B cell (primary cell): ENCODE results near the gene ELAVL2. TPM values are rescaled to one million over a fixed set of nuclear protein-coding genes. Genes with fewer than 3 reads are reported as not detected.

ENCODE experiments used
- ATAC-seq: fragments of 200-7000 bp; cut with Tn5 transposase; one replicate; pipeline ENCODE4 v1.10.0; 2021; ENCODE audit warnings: low read depth, mild to moderate bottlenecking, moderate number of reproducible peaks, moderate library complexity
- CTCF ChIA-PET: fragments of 350-600 bp; sonication (Branson Sonifier 250); formaldehyde crosslinking; loops from one replicate; lab custom pipeline; 2021; ENCODE audit warnings: antibody characterized with exemption, inconsistent platforms; lab: Charles Lee
- POLR2A ChIA-PET: fragments of 350-600 bp; sonication (Branson Sonifier 250); formaldehyde crosslinking; loops from one replicate; lab custom pipeline; 2021; ENCODE audit warnings: antibody characterized with exemption; lab: Charles Lee
- DNase-seq: peaks from one replicate; pipeline ENCODE4 v3.0.0; 2013
- H2AFZ ChIP-seq: 2 replicates; pipeline ENCODE4 v1.6.1; 2012; ENCODE audit warnings: mild to moderate bottlenecking, low read depth, low read length; ENCODE audit not compliant: insufficient read depth, poor library complexity, severe bottlenecking
- H3K27ac ChIP-seq, 2 donors: 1 replicate in 1 of 2; 2 replicates in 1 of 2; pipeline ENCODE4 v1.5.1; 2012 to 2013; ENCODE audit warnings: low read length in 2 of 2, mild to moderate bottlenecking in 2 of 2, moderate library complexity in 1 of 2
- H3K27me3 ChIP-seq, 4 experiments: fragments of 200-600 bp in 1 of 4; sonication (generic) in 1 of 4; replicated peaks in 1 of 4; 1 replicate in 2 of 4; 2 replicates in 2 of 4; pipeline versions ENCODE4 v1.6.1 to v1.7.0; 2013 to 2016; ENCODE audit warnings: low read length in 3 of 4, mild to moderate bottlenecking in 2 of 4, mixed read lengths in 1 of 4, moderate library complexity in 1 of 4; ENCODE audit not compliant: insufficient read depth in 4 of 4, control insufficient read depth in 3 of 4; ENCODE audit errors: control extremely low read depth in 1 of 4
- H3K36me3 ChIP-seq, 2 experiments: replicated peaks in 1 of 2; 1 replicate in 1 of 2; 2 replicates in 1 of 2; pipeline versions ENCODE4 v1.6.1 to v1.7.1; 2013; ENCODE audit warnings: low read length in 1 of 2; ENCODE audit not compliant: insufficient read depth in 2 of 2, control insufficient read depth in 1 of 2; ENCODE audit errors: control extremely low read depth in 1 of 2, extremely low read depth in 1 of 2
- H3K4me1 ChIP-seq, 2 donors: fragments of 200-600 bp in 1 of 2; sonication (generic) in 1 of 2; 1 replicate in 1 of 2; 2 replicates in 1 of 2; pipeline versions ENCODE4 v1.5.1 to v1.6.1; 2013 to 2017; ENCODE audit warnings: low read length in 2 of 2; ENCODE audit not compliant: control insufficient read depth in 2 of 2, insufficient read depth in 2 of 2
- H3K4me2 ChIP-seq: replicated peaks from 2 replicates; pipeline ENCODE3; 2012; ENCODE audit warnings: mild to moderate bottlenecking, low read depth, low read length; ENCODE audit not compliant: poor library complexity, severe bottlenecking
- H3K4me3 ChIP-seq, 5 experiments: fragments of 200-600 bp in 1 of 5; sonication (generic) in 1 of 5; 1 replicate in 3 of 5; 2 replicates in 2 of 5; pipeline versions ENCODE4 v1.5.1 to v1.7.0; 2011 to 2016; ENCODE audit warnings: low read length in 4 of 5, mild to moderate bottlenecking in 4 of 5, low read depth in 2 of 5, control low read depth in 1 of 5, moderate library complexity in 1 of 5; ENCODE audit not compliant: insufficient read depth in 1 of 5; ENCODE audit errors: control extremely low read depth in 1 of 5, extremely low read depth in 1 of 5
- H3K79me2 ChIP-seq: fragments of 200-600 bp; sonication (generic); one replicate; pipeline ENCODE4 v1.6.0; 2016; ENCODE audit warnings: low read length; ENCODE audit not compliant: control insufficient read depth, insufficient read depth
- H3K9ac ChIP-seq: fragments of 200-600 bp; sonication (generic); 2 replicates; pipeline ENCODE4 v1.6.1; 2017; ENCODE audit warnings: mild to moderate bottlenecking, low read length, moderate library complexity
- H3K9me3 ChIP-seq, 3 donors: one replicate each; pipeline versions ENCODE4 v1.6.1 to v1.7.1; 2013; ENCODE audit warnings: low read length in 2 of 3; ENCODE audit not compliant: control insufficient read depth in 2 of 3, insufficient read depth in 1 of 3; ENCODE audit errors: control extremely low read depth in 1 of 3
- H4K20me1 ChIP-seq: 2 replicates; pipeline ENCODE4 v1.6.0; 2012; ENCODE audit warnings: mild to moderate bottlenecking, low read length; ENCODE audit not compliant: insufficient read depth, control insufficient read depth, poor library complexity, severe bottlenecking
- H3K27ac Mint-ChIP-seq: one replicate; pipeline ENCODE4 v1.8.0; 2021; ENCODE audit warnings: mixed read lengths
- H3K27me3 Mint-ChIP-seq: one replicate; pipeline ENCODE4 v1.8.0; 2021; ENCODE audit warnings: mixed read lengths
- H3K4me1 Mint-ChIP-seq: one replicate; pipeline ENCODE4 v1.8.0; 2021; ENCODE audit warnings: mixed read lengths
- H3K4me3 Mint-ChIP-seq: one replicate; pipeline ENCODE4 v1.8.0; 2021; ENCODE audit warnings: mixed read lengths
- H3K9me3 Mint-ChIP-seq: one replicate; pipeline ENCODE4 v1.8.0; 2022; ENCODE audit warnings: mixed read lengths; ENCODE audit not compliant: insufficient read depth
- EZH2 ChIP-seq: IDR thresholded peaks from 2 replicates; pipeline ENCODE4 v1.6.1; 2012; ENCODE audit warnings: borderline replicate concordance, low read depth, mild to moderate bottlenecking, moderate library complexity, low read length; ENCODE audit not compliant: insufficient read depth, poor library complexity, severe bottlenecking
- WGBS: methylation state at CpG from one replicate; pipeline ENCODE4 v1.1.5; 2013; ENCODE audit warnings: missing lambda C conversion rate; ENCODE audit not compliant: insufficient coverage; 5-methylcytosine and 5-hydroxymethylcytosine counted together
- intact Hi-C: fragments of 100-400 bp; cut with micrococcal nuclease; formaldehyde crosslinking; loops from one replicate; pipeline ENCODE4 v1.10.0; 2022
- polyA plus RNA-seq: library from polyadenylated mRNA; depleted of rRNA; stranded (reverse); fragments of >200 nt; gene quantifications from 2 replicates; pipeline ENCODE4 v1.2.3, GENCODE V29; 2012
- total RNA-seq, 2 donors: library from RNA; stranded (reverse); fragments of 120-200 nt in 1 of 2; gene quantifications; 1 replicate in 1 of 2; 2 replicates in 1 of 2; pipeline versions ENCODE4 v1.2.3 to v1.2.4, GENCODE V29; 2013 to 2022
- TF ChIP-seq, protein P1 (sequence below): fragments of 200-600 bp; IDR thresholded peaks from one replicate; pipeline ENCODE4 v1.8.0; 2022; ENCODE audit warnings: antibody characterized with exemption, mild to moderate bottlenecking

Gene ELAVL2
- total and polyA plus RNA-seq, 2 donors (not counting 1 experiment from before 2014, with no cell fraction given): not detected

DNA sequence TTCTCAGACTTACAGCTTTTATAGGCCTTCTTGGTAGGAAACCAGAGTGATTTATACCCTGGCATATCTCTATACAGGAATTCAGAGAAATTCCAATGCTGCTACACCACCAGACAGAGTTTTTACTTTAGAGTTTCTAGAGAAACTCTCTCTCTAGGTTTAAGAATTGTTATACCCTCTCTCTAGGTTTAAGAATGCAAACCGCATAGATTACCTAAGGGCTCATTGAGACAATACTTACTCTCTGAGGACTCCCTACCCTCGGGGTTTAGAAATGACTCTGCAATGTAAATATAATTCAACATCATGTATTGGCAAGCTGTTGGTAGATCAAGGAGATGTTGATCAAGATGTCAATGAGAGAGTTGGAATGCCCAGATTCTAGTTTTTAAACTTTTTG lies 15.3 kb upstream of the ELAVL2 start:
- intact Hi-C loops: no loop called here

DNA sequence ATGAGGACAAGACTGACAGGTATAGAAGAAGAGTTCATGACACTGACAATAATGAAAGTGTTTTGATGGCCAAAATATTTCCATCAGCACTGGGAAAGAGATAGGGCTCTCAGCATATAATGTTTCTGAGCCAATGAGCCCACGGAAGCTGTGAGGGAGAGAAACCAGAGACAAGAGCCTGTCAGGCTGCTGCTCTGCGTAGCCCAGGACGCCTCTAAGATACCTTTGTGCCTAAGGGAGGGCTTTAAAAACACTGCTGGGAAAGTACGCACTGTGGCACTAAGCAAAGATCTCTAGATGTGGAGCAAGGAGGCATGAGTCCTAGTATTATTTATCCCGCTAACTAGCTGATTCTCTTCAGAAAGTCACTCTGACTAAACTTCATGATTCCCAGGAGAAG lies 11.0 kb upstream of the ELAVL2 start:
- Histone ChIP-seq H3K4me1 (no peaks in the 10 kb centered on the region), H3K9ac (no peak overlapping the region), H3K4me3 (no peak overlapping the region), H3K4me2 (no peak overlapping the region), H4K20me1 (no peaks in the 10 kb centered on the region), H3K27me3 (no peaks in the 10 kb centered on the region), H3K27ac (no peak overlapping the region), H3K9me3 (no peaks in the 10 kb centered on the region), H3K36me3 (no peaks in the 10 kb centered on the region), H2AFZ (no peak overlapping the region), H3K79me2 (no peaks in the 10 kb centered on the region)
- Mint-ChIP-seq H3K4me1 (no peaks in the 10 kb centered on the region), H3K27me3 (peaks cover 1% of the 10 kb centered on the region), H3K27ac (no peak overlapping the region), H3K4me3 (no peak overlapping the region), H3K9me3 (no peaks in the 10 kb centered on the region)
- DNase-seq: no peak
- POLR2A ChIA-PET: no interaction called here
- intact Hi-C loops: no loop called here
- no peak for ATAC-seq
- WGBS: 87% methylated on average over 3 of the region's 5 CpGs
- no peak for TF ChIP-seq EZH2
- TF ChIP-seq, protein P1, sequence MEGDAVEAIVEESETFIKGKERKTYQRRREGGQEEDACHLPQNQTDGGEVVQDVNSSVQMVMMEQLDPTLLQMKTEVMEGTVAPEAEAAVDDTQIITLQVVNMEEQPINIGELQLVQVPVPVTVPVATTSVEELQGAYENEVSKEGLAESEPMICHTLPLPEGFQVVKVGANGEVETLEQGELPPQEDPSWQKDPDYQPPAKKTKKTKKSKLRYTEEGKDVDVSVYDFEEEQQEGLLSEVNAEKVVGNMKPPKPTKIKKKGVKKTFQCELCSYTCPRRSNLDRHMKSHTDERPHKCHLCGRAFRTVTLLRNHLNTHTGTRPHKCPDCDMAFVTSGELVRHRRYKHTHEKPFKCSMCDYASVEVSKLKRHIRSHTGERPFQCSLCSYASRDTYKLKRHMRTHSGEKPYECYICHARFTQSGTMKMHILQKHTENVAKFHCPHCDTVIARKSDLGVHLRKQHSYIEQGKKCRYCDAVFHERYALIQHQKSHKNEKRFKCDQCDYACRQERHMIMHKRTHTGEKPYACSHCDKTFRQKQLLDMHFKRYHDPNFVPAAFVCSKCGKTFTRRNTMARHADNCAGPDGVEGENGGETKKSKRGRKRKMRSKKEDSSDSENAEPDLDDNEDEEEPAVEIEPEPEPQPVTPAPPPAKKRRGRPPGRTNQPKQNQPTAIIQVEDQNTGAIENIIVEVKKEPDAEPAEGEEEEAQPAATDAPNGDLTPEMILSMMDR: no peak
- CTCF ChIA-PET: no interaction called here

More for the DNA sequence above, 15.3 kb upstream of the ELAVL2 start:
- TF ChIP-seq, protein P1: no peak
- TF ChIP-seq EZH2: no peak
- Histone ChIP-seq H3K27me3 (no peaks in the 10 kb centered on the region), H3K4me3 (no peak overlapping the region), H3K27ac (no peak overlapping the region), H3K4me2 (no peak overlapping the region), H3K9ac (no peak overlapping the region), H3K36me3 (no peaks in the 10 kb centered on the region), H3K9me3 (no peaks in the 10 kb centered on the region), H3K79me2 (no peaks in the 10 kb centered on the region), H2AFZ (no peak overlapping the region), H3K4me1 (no peaks in the 10 kb centered on the region), H4K20me1 (no peaks in the 10 kb centered on the region)
- no peak overlapping the region for H3K4me3 Mint-ChIP-seq
- H3K9me3 Mint-ChIP-seq: no peaks in the 10 kb centered on the region
- H3K27ac Mint-ChIP-seq: no peak overlapping the region
- H3K27me3 Mint-ChIP-seq: no peaks in the 10 kb centered on the region
- CTCF ChIA-PET: interaction anchor here (0.6 kb wide), 1 partner anchor 9 kb away, joined by 3 read pairs; no protein-coding TSS in a partner anchor
- H3K4me1 Mint-ChIP-seq: no peaks in the 10 kb centered on the region
- no CpG with 5 or more reads among the region's 2 CpGs for WGBS
- DNase-seq: no peak
- no peak for ATAC-seq
- POLR2A ChIA-PET: no interaction called here
